Stimulated activated CD8-positive, alpha-beta memory T cell treated with anti-CD3 and anti-CD28 coated beads, Interleukin-12 subunit alpha, Interleukin-12 subunit beta, amount 100 ng/mL, for 24 hours (primary cell): ENCODE data around the gene RTN1.

Experiments used
- DNase-seq: peaks from one replicate; pipeline ENCODE4 v3.0.0-alpha.2; 2020; ENCODE audit errors: extremely low read depth

The RTN1 gene

DNA sequence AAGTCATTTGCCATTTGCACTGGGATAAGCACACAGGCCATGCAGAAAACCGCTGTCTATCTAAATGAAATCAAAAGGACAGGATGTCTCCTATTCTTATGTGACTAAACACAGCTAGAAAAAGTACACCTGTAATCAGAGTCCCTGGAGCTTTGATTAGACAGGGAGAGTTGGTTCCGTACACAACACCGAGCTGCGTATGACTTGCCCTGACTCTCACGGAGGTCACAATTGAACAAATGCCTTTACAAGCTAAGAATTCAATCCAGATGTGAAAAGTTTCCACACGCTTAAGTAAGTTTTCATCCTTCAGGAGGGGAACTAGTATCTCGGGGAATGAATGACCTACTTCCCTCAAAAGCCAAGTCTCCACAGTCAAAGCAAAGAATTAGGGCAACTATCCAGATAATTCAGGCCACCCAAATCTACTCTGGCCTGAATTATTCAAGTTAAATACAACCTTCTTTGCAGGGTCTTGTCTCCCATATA, 67.5 kb downstream of the RTN1 start:
- no peak for DNase-seq

DNA sequence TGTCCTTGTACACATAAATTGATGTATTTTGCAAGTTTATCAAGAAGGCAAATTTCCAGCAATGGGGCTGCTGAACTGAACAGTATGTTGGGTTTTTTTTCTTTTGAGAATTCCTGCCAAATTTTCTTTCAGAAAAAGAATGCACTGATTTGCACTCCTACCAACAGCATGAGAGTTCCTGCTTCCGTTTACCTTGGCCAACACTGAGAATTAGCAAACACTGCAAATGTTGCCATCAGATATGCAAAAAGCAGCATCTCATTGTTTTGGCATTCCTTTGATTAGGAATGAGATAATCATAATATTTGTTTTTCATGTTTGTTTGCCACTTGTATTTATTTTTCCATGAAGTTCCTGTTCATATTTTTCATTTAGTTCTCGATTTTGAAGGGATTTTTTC, 82.4 kb downstream of the RTN1 start:
- DNase-seq = no peak

DNA sequence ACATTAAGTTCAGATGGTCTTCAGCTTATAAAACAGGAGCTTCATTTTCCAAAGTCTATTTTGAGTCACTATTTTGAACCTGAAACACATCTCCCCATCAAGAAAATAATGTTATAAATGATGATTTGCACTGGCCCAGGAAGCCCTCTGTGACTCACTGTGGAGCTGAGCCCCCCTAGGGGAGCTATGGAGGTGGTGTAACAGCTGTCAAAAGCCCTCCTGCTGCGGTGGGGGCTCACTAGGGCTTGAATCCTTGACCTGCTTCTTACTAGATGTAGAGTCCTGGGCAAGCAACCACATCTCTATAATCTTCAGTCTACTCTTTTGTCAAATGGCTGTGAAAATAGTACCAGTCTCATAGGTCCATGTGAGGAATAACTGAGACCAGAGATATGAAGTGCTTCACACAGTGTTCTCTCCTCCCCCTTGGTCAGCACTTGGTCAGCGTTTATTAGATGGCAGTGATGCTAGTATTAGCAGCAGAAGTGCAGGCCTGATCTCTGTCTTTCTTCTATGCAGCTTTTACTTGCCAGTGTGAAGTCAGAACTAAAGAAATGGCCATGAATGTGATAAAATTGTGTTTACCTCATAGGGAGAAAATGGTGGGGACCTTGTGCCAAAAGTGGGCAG, 83.4 kb downstream of the RTN1 start:
- no peak for DNase-seq

DNA sequence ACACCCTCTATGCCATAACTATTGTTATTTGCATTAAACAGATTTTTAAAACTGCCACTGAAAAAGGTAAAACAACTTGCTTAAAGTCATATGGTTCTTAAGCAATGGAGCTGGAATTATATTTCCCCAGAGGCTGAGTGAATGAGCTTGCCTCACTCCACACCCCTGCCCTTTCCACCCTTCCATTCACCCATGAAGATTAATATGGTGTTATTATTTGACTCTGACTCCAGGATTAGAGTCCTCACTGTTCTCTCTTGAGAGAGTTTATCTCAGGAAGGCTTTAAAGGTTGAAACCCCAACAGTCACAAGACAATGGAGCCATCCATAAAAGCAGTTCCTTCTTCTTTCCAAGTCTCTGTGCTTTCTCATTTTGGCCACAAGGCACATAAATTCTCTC, 84.9 kb downstream of the RTN1 start:
- DNase-seq = no peak

DNA sequence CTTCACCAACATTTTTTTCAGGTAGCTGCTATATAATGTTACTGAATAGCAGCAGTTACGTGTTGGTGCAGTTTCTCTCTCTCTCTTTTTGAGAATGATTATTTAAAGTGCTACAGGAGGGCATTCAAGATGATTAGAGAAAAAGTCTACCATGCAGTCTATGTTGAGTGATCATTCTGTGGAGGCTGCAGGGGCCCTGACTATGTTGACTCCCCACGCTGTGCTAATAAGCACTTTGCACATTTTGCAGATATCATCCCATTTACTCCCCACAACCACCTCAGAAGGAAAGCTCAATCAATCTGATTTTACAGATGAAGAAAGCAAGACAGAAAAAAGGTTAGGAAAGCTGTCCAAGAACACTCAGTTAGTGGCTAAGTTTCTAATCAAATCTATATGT, 87.8 kb downstream of the RTN1 start:
- DNase-seq = no peak

DNA sequence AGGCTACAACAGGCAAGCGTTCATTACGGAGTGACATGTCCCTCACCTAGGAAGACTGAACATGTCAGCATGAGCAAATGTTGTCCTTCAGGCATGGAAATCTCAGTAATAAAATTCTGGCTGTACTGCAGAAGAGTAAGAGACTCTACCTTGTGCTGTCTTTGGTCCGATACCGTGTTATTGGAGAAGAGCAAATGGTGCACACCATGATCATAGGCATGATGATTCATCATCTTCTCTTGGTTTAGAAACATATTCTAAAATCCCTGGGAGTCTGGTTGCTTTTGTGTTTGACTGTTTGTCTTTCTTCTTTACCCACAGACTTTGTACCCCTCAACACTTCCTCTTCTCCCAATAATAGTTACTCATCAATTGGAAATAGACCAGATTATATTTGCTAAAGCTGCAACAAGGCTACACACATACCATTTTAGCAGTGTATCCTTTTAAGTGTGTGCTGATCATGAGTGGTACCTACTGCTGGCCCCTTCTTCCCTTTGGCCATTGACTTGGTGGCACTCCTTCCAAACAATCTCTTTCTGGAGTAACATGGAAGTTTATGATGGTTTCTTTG, 93.5 kb downstream of the RTN1 start:
- no peak for DNase-seq

DNA sequence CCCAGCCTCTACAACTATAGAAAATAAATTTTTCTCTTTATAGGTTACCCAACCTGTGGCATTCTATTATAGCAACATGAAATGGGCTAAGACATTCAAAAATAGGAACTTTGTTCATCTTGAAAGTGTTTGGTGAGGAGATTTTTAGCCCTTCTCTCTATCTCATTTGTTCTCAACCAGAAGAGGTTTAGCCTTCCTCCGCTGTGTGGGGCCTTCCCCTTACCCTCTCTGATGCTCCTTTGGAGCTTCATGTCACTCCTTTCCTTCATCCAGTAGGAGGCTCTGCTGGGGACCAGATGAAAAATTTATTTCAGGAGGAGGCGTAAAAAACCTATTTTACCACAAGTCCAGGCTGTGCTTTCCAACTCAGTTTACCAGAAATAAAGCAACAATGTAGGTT, 94.1 kb downstream of the RTN1 start:
- DNase-seq = no peak

DNA sequence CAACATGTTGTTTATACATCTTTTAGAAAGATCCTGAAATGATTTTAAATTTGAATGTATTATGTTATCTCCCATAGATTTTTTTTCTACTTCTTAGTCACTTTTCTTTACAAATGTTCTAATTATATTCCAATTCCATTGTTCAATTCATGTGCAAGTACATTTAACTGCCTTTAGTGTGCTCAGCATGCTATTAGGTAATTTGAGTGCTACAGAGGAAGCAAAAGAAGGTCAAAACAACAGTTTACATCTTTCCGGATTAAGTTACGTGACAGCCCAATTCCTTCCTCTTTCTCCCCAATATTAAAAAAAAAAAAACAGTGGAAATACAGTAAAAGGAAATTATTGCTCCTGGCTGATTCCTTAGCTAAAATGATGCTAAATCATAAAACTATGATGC, 98.3 kb downstream of the RTN1 start:
- no peak for DNase-seq

DNA sequence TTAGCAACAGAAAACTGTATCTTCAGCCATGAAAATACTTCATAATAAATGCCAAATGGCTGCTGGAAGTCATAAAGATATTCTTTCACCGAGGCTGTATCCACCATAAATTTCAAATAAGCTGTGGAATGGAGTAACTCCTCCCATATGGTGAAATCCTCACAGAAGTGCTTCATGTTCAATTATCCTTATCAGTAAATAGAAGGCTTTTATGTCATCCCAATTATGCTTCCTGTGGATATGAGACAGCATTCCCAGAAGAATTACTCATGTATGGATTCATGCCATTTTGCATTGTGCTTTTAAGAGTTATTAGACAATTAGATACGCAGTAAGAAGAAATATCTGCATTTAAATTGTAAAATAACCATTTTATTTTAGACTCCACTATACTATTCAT, 99.0 kb downstream of the RTN1 start:
- no peak for DNase-seq

DNA sequence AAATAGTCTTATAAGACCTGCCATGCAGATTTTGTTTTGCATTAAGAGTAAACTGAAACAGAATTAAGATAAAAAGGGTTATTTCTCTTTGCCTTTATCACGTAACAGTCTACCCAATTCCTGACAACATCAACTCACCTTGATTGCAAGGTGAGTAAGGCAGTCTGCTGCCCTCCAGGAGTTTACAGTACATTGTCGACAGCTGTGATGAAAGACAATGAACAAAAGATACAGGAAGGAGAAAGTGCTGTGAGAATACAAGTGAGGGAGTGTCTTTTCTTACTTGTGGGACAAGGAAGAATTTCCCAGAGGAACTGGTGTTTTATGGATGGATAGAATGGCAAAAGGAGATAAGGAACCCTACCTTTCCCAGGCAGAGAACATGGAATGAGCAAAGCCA, 101.0 kb downstream of the RTN1 start:
- DNase-seq = no peak

DNA sequence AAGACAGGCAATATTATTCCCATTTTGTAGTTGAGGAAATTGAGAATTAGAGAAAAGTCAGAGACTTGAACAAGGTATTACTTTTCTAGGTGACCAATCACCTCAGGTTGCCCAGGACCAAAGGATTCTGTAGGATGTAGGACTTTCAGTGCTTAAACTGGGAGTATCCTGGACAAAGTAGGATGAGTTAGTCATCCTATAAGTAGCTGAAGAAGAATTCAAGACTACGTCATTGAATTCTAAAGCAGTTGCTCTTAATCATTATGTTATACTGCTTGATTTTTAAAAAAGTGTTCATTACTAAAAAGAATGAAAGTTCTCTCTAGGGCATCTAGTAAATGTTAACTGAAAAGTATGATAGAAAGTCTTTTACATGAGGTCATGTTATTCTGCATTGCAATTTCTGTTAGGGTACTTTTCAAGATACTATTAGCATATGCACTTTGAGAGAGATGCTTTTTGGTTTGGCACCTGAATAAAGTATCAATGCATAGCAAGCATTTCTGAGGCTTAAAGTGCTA, 101.7 kb downstream of the RTN1 start:
- no peak for DNase-seq

DNA sequence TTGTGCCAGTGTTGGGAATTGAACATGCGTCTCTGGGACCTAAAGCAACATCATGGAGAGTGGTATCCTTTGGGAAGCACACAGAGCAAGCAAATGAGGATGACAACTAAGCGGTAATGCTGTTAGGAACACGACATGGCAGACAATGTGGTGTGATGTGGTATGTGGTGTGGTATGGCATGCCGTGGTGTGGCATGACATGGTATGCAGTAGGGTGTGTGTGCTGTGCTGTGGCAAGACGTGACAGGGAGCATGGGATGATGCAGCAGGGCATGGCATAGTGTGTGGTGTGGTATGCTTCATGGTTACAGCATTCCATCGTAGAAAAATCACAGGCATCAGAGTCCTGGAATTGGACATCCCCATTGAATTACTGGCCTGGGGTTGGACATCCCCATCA, 108.7 kb downstream of the RTN1 start:
- no peak for DNase-seq

DNA sequence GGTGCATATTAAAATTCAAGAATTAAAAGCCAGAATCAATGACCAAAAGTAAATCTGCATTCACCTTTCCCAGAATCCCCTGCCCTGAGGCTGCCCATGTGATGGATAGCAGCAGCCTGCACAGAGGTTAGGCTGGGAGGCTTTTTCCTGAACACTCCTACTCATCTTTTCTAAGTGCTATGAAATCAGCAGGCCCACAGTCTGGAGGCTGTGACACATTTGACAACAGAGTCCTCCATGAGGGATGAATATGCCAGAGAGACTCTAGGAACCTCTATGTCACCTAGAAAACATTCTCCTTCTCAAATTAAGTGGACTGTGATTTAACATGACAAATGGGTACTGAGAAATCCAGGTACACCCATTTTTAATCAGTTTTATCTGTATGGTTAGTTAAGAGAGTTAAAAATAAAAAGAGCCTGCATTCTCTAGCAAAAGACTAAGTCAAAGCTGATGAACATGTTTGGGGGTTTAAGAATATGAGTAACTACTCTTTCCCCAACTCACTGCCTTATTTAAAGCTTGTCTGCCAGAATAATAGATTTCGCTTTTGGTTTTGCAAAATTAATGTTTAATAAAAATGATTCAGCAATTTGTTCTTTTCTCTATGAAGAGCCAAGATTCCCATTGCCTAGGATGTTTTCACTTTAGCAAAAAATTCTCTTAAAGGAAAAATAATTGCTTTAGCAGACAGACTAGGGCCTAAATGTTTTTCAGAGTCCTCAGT, 115.0 kb downstream of the RTN1 start:
- no peak for DNase-seq

DNA sequence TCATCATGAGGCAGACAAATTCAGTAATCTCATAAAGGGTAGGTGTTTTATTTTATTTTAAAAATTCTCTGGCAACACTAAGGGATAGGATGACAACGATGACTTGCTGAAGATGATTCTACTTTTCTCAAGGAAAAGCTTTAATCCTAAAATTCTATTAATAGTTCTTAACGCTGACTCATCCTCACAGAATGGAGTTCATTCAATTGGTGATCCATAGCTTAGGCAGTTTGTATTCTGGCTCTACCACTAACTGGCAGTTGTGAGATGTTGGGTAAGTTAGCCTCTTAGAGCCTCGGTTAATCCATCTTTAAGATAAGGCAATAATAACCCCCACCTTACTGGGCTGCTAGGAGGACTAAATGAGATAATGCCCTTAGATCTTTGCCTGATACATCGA, 116.3 kb downstream of the RTN1 start:
- DNase-seq = no peak

DNA sequence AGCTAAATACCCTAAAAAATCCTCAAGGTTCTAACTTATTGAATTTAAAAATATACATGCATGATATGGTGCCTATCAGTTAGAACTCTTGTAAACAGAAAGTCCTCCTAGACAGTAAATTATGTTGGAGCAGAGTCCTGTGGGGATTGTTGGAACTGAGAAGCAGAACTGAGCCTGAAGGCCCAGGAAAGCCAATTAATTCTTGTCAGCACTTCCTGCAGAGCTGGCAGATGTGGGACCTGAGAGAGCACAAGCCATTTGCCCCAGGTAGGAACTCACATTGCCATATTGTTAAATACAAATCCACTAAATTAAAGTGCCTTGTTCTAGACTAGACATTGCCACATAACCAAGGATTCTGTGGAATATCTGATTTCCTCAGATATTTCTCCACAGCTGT, 117.1 kb downstream of the RTN1 start:
- no peak for DNase-seq

DNA sequence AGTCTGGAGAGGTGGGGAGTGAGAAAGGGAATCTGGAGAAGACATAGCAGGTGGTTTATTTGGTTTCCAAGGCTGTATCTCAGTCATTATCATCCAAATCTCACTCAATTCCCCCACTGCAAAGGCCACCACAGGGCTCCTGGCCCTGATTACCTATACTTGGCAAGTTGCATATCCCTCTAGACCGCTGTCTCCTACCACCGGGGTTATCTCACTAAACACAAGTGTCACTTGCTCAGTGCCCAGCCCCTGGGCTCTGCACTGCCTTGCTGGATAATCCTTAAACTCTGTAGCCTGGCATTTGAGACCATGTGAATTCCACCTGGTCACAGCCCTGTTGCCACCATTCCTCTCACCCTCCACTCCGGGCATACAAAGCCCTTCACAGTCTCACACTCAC, 119.0 kb downstream of the RTN1 start:
- DNase-seq = no peak

DNA sequence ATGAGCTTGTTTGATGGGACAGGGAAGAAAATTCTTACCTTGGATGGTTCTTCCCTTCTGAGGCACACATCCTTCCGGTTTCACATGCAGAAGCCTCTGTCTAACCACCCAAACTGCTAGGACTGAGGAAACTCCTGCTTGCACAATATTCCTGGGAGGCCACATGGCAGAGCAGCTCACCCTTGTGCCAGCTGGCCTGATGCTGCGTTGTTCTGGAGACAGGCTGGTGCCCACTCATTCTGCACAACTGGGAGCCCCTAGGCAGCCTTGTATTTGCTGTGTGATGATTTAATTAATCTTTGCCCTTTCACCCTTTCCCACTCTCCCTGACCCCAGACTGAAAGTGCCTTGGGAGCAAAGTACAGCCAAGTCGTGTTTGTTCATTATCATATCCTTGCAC, 130.8 kb downstream of the RTN1 start:
- no peak for DNase-seq

DNA sequence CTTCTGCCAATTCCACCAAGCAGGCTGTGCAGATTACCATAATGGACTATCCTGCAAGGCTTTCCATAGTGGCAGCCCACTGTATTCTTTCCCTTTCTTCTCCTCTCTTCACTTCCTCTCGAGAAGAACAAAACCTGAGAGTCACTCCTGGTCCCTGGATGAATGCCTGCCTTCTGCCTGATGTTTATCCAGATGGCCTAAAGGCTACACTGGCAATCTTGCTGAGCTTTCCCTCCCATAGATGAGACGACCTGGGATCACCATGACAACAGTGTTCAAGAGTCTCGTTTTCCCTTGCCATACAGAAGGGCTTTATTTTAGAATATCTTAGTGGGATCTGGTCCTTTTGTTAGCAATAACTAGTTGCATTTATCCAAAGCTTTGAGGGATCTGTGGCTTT, 142.3 kb downstream of the RTN1 start:
- DNase-seq = no peak

DNA sequence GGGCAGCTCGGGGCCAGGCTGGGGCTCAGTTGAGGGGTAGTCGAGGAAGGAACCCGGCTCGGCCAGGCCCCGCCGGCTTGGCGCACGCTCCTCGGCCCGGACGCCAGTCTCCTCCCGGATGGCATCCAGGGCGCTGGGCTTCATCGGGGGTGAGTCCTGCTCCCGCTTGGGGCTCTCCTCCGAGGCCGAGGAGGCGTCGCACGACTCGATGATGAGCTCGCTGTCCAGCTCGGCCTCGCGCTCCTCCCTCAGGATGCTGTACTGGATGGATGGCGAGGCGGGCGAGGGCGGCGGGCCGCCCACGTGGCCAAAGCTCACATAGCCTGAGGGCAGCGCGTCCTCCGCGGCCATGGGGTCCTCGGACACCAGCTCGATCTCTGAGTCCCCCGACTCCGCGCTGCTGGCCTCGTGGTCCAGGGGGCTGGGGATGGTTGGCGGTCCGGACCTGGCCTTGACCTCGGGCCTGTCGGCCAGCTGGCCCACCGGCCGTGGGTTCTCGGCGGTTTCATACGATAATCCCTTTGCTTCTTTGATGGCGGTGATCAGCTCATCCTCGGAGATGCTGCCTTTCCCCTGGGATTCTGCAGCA, 143.4 kb downstream of the RTN1 start:
- DNase-seq = no peak

DNA sequence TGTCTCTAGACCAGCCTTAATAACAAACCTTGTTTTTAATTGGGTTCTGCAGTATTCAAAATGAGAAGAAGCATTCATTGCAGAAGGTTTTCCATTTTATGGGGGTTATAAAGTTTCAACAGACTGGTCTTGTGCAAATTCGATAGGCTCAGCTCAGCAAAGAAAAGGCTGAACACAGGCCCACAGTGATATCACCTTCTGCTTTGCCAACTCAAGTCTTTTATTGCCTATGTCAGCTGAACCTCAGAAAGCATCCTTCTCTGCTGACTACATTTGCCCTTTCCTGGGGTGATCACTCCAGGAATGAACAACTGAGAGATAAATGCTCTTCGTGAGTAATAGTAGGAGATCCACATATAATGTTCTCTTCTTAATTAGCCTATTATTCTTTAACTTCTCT, 159.5 kb downstream of the RTN1 start:
- DNase-seq = no peak

DNA sequence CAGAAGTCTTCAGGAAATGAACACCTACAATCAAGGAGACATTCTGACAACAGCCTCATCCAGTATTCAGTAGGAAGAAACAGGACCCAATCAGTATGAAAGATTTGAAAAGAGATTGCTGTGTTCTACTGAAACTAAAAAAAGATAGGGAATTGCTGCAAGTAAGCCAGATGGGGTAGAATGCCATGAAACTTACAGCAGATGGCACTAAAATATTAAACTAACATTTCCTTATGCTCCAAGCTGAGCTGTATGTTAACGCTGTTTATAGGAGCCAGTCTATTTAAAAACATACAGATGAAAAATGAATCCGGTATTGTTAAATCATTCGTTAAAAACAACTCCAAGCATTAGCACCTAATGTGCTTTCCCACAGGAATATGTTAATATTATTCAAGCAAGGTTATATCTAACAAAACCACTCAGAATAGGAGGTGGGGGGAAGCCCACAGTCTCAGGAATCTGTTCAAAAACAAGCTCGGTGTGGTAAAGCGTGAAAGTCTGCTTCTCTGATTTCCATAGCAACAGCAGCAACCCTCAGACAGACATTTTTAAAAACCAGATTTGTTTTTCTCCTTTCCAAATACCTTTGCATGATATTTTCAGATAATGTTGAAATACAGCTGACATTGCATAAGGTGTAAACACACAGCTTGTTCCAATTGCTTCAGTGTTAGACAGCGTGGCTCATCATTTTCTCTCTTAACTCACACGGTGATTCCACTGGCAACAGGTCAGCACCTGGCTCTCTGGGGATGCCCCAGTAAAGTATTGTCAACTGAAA, 162.6 kb downstream of the RTN1 start:
- no peak for DNase-seq

DNA sequence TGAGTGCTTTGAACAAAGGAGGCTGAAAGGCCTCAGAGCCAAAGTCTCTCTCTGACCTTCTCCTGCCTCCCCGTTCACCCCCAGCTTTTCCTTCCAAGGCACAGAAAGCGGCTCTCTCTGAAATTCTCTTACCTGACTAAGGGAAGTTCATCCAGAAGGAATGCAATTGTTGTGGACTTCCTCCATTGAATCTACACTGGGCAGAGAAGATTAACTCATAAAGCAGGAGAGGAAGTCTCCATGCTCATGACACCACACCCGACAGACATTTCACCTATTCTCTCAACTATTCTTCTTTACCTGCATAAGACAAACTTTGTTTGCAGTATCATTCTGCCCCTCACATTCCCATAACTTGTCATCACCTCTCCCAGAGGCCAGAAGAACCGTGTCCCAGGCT, 164.7 kb downstream of the RTN1 start:
- DNase-seq = no peak
